Suprapubic skin (tissue), 4 donors: ENCODE measurements around the gene LIN7A.

ENCODE experiments used
- CTCF ChIP-seq, 2 donors: fragments of 200-600 bp in 1 of 2; fragments of 450-650 bp in 1 of 2; sonication (generic) in 1 of 2; IDR thresholded peaks; one replicate each; pipeline ENCODE4 v1.5.1; 2016 to 2019; ENCODE audit warnings: antibody characterized with exemption in 2 of 2, mild to moderate bottlenecking in 1 of 2, moderate library complexity in 1 of 2
- EP300 ChIP-seq: sonication (generic); formaldehyde crosslinking; IDR thresholded peaks from one replicate; pipeline ENCODE4 v1.6.1; 2017; ENCODE audit warnings: antibody characterized with exemption
- POLR2A ChIP-seq, 2 donors: fragments of 450-650 bp; IDR thresholded peaks; one replicate each; pipeline ENCODE4 v1.6.1; 2017; ENCODE audit warnings: antibody characterized with exemption in 2 of 2, mild to moderate bottlenecking in 2 of 2, moderate library complexity in 2 of 2
- POLR2AphosphoS5 ChIP-seq, 3 donors: sonication (generic); formaldehyde crosslinking; IDR thresholded peaks; one replicate each; pipeline ENCODE4 v1.6.1; 2017; ENCODE audit warnings: antibody characterized with exemption in 3 of 3

- TF ChIP-seq CTCF (IDR thresholded peaks at IDR 0.05) (no peak), EP300 (no peak), POLR2A (IDR thresholded peaks at IDR 0.05) (no peak), POLR2AphosphoS5 (IDR thresholded peaks at IDR 0.05) (no peak)
These were observed 77.5 kb downstream of the LIN7A start for GRCh38 chr12:80860206-80860605.
